HG03571 (cell line): ENCODE results near the gene ANKRD33.

Experiments used
- ATAC-seq: cut with Tn5 transposase; IDR thresholded peaks from one replicate; pipeline ENCODE4 v1.9.1; 2021; ENCODE audit not compliant: unreplicated experiment

ANKRD33 gene, protein sequence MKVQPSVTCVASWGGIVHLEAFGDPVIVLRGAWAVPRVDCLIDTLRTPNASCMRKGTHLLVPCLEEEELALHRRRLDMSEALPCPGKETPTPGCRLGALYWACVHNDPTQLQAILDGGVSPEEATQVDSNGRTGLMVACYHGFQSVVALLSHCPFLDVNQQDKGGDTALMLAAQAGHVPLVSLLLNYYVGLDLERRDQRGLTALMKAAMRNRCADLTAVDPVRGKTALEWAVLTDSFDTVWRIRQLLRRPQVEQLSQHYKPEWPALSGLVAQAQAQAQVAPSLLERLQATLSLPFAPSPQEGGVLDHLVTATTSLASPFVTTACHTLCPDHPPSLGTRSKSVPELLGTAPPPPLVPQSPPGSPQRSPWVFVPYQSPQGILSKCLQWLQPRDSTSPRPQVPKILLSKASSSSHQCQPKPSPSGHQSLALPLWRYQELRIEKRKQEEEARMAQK

DNA sequence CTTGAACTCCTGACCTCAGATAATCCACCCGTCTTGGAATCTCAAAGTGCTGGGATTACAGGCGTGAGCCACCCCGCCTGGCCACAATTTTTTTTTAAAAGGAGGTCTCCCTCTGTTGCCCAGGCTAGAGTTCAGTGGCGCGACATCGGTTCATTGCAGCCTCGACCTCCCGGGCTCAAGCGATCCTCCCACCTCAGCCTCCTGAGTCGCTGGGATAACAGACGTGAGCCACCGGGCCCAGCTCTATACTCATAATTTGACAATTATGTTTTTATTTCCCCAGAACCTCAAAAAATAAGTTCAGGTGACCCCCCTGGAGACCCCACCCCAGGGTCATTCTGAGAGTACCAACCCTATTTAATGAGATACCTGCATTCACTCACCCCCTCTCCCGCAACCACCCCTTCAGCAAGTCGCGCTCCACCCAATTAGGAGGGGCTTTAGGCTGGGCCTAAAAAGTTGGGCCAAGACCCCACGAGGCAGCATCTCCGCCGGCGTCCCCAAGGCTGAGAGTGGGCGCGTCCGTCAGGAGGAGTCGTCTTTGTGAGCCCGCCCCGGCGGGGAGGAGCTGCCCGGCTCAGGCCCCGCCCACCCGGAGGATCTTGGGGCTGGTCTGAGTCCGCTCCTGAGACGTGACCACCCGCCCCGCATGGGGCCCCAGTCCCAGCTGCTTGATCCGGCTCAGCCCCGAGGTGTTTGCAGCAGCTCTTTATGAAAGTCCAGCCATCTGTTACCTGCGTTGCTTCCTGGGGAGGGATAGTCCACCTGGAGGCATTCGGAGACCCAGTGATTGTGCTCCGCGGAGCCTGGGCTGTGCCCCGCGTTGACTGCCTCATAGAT lies at the start of gene ANKRD33:
TSS of gene ANKRD33 (plus strand) at position 628 of the 840 bp plus-strand sequence. CDS start at position 712, 84 bp downstream.
- ATAC-seq, result no peak

DNA sequence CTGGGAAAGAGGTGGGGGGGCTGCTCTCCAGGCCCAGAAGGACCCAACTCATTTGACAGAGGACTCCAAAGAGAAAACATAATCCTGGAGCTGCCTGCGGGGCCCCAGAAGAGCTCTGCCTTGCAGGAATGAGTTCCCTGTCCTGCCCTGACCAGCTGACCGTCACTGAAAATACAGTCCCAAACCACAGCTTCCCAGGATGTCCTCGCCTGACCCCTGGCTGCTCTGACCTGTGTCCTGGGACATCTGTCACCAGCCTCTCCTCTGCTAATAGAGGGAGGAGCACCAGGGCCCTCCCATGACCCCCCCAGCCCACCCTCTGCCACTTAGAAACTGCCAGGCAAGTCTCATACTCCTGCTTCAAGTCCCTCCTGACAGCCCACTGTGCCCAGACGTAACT lies 49.1 kb upstream of the ANKRD33 start:
- no peak for ATAC-seq

DNA sequence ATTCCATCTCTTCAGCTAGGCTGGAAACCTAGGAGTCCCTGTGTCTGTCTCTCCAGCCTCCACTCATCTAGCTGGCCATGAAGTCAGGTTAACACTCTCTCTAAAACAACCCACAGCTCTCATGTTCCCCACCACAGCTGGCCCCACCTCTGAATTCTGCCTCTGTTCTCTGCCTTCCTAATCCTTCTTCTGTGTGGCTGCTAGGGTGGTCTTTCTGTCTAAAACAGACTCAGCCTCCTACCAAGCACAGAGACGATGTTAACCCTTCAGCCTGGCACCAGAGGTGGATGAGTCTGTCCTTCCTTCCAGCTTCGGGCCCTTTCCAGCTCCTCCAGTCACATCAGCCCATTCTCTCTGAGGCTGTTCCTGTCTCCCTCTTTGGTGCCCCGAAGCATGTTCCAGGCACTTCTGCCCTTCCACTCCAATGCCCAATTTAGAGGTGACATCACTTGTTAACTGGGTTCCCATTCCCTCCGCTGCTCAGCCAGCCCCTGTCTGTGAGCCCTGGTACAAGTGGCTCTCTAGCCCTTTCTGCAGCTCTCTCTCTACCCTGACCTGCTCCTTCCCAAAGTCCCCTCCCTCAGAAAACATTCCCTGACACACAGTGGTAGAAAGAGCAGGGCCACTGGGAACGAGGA lies 48.5 kb upstream of the ANKRD33 start:
- ATAC-seq, result no peak

DNA sequence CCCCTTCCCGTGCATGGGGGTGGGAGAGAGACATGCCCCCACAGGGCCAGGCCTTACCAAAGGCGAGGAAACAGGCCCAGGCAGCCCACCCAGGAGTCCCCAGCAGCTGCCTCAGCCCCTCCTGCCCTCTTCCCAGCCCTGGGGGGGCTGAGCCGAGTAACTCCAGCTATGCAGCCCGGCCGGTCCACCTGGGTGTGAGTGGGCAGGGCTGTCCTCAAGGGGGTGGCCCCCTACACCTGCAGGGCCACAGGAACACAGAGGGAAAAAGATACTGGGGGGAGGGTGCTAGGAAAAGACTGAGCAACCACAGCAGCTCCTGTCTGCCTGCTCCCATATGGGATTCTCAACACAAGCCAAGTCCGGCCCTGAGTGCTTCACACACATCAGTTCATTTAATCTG lies 46.9 kb upstream of the ANKRD33 start:
- no peak for ATAC-seq

DNA sequence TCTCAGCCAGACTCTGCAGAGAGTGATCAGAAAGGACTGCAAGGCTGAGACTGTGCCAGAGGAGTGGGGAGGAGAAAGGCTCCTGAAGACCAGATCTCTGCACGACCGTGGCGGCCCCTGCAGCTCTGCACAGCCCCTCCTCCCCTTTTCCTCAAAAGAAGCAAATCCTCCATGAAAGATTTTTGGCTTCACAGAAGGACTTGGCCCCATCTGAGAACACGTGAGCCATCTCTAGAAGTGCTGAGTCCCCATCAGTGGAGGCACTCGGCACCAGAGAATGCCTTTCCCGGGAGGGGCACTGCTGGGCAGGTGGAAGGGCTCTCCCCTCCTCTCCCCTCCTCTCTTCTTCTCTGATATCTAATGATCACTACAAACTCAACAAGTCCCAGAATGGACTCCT lies 46.2 kb upstream of the ANKRD33 start:
- ATAC-seq, result no peak

DNA sequence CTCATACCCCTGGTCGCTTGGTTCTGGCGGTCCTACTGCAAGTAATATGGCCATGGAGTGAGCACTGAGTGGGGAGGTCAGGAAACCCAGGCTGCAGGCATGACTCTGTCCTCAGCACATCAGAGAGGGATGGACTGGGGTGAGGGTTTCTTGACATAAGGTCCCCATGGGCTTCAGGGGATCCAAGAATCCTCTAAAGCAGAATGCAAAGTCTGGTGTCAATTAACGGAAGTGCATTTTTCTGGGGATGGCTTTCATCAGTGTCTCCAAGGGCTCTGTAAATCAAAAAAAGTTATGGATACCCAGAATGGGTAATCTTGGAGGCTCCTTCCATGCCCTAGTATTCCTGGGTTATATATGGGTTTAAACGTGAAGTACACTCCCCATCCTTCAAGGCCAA lies 43.0 kb upstream of the ANKRD33 start:
- ATAC-seq, result no peak

DNA sequence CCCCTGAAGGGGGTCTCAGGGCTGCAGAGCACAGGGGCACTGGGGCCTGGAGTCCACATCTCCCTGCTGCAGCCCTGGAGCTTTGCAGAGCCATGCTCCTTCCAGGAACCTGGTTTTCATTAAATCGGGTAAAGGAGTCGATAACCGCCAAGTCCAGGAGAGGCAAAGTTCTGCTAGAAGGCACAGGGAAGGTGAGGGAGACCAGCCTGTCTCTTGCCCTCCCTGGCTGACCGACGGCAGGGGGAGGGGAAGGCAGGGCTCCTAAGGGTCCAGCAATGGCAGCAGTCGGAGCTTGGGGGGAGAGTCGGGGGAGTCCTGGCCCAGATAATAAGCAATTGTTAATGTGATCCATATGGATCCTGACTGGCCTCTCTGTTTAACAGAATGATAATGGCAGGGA lies 42.4 kb upstream of the ANKRD33 start:
- ATAC-seq, result no peak

DNA sequence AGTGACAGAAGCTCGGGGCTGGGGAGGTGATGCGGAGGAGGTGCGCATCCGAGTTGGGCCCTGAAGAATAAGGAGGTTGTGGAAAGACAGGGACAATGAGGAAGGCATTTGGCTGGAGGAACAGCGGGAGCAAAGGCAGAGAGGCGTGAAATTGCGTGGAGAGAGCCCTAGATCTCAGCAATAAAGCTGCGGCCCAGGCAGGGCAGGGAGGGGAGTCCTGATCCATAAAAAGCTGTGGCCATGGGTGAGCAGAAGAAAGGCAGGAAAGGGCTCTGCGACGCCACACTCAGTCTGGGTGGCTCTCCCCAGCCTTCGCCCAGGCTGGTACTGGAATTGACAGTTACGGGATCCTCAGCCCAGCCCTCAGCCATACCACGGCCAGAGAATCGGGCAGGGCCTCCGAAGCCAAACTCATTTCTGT lies 41.6 kb upstream of the ANKRD33 start:
- ATAC-seq, result no peak

DNA sequence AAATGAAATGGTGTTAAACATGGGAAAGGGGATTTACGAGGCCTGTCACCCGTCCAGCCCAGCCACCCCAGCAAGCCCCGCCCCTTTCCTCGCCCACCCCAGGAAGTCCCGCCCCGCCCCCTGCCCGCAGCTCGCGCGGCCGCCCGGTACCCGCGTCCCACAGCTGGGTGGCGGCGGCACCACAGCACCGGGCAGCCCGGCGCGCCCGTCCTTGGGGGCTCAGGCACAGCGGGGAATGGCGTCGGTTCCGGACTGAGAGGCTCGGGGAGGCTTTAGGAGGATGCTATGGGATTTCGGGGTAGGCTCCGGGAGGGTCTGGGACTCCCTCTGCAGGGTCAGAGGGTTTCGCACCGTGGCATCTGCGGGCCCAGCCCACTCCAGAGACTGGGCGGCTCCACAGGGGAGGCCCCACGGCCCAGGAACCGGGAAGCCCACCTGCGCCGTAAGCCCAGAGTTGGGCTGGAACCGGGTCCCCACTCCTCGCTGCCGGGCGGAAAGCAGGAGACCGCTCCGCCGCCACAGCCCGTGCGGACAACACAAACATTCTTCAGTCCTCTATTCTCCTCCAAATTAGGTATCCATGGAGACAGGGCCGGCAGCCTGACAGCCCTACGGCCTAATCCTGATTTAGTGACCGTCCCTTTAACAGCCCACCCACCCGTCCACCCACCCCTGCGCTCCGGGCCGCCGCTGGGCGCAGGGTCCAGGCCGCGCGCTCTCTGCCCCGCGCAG lies 40.8 kb upstream of the ANKRD33 start:
- no peak for ATAC-seq

DNA sequence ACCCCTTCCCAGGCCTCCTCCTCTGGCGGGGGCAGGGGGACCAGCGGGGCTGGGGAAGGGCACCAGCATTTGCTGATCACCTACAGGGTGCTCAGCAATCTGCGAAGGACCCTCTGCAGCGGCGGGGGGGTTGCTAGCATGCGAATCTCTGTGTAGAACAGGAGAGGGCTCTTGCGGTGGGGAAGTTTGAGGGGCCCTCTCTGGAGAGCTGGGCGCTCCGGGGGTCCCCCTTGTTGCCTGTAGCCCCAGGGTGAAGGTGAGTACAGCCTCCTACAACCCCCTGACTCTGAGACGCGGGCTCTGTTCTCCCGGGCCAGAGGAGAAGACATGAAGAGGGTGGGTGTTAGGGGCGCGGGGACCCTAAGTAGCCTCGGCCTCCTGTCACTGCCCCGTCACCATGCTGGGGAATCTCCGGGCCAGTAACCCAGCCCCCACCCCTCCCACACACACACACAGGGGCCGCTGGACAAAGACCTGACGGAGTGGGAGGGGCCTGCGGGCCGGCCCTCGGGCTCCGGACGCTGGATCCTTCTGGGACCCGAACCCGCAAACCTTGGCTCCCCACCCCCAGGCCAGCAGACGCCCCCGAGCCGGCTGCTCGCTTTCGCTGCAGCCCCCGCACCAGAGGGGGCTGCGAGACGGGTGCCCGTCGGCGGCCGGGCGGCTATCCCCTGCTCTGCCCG lies 40.1 kb upstream of the ANKRD33 start:
- no peak for ATAC-seq

DNA sequence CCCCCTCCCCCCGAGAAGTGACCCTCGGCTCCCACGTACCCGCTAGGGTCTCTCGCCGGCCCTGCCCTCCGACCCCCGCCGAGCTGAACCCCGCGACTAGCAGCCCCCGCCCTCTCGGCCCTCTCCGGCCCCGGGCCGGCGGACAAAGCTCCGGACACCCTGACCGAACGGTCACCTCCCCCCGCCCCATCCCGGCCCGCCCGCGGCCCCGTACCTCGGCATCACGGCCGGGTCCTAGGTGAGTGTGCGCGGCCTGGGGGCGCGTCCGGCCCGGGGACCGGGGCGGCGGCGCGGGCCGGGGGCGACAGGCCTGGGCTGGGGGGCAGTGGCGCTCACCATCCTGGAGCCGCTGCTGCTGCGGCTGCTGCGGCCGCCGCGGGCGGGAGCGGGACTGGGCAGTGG lies 39.6 kb upstream of the ANKRD33 start, which contains the start of gene FIGNL2:
TSS of gene FIGNL2 (minus strand) at position 393 of the 402 bp plus-strand sequence. CDS start 26,305 bp downstream, outside the sequence.
- ATAC-seq, result no peak

DNA sequence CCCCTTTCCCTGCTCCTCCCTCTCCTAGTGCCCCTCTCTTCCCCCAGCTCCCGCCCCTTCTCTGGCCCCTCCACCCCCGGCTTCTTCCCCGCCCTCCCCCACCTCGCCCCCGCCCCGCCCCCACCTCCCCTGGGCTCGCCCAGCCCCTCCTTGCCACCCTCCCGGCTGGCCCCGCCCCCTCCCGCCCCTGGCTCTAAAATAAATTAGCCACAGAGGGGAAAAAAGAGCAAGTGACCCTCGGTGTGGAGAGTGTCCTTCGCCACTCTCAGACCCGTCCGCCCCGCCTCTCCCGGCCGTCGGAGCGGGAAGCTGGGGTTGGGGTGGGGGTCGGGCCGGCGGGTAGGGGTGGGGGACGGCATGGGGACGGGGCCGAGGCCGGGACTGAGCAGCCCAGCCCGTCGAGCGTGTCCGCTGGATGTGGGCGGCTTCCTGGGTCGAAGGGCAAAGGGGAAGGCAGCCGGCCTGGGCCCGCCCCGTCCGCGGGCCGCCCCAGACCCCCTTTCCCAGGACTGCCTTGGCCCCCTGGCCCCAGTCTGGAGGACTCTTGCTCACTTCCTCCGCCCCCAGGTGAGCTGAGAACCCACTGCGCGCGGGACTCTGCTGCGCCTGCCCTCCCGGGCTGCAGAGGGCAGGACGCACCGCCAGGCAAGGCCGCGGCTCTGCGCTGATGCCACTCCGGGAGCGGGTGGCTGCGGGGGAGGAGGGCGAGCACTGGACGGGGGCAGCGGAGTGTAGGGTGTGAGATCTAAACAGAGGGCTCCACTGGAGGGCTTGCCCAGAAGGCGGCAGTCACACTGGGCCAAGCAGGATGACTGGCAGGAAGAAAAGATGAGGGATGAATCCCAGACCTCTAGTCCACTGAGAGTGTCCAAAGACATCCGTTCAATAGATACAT lies 38.8 kb upstream of the ANKRD33 start:
- no peak for ATAC-seq

DNA sequence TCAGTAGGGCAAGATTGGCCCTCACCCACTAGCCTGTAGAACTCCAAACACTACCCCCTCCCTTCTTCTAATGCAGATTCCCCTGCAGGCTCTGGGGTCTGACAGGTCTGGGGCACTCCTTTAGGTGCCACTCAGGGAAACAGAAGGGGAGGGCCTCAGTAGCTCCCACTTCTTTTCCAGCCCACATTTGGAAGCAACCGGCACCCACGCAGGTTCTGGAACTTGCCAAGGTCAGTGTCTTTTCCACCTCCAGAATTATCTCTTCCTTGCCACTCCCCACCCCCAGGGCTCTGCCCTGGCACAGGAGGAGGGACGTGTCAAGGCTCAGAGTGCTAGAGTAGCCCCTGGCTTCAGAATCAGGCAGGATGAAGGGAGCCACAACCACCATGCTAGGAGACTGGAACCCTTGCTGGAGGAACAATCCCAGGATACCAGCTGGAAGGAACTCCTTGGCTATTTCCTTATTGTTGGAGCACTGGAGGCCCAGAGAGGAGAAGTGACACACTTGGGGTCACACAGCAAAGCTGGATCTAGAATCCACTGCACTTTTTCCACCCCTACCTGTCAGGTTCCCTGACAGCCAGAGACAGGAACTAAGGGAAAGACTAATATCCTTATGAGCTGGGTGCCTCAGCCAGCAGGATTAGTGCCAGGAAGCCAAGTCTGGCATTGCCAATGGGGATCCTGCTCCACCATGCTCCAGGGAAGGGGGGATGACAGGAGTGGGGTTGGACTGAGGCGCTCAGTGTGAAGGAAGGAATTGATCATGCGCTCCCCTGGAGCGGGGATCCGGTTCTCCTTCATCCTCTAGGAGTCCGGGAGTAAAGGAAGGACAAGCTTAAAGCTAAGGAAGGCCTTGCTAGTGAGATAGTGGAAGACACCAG lies 37.6 kb upstream of the ANKRD33 start:
- ATAC-seq, result no peak

DNA sequence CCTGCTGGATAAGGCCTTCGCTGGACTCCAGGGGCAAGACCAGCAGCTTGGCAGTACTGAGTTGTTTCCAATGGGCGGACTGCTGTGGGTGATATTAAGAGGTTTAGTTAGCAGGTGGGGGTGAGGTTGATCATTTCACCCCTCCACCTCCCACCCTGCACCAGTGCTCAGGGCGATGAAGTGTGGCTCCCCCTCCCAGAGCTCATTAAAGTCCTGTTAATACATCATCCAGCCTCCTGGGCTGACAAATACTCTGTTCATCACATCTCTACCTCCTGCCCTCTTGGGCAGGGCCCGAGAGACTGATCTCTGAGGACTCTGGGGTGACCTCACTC lies 37.0 kb upstream of the ANKRD33 start:
- no peak for ATAC-seq

DNA sequence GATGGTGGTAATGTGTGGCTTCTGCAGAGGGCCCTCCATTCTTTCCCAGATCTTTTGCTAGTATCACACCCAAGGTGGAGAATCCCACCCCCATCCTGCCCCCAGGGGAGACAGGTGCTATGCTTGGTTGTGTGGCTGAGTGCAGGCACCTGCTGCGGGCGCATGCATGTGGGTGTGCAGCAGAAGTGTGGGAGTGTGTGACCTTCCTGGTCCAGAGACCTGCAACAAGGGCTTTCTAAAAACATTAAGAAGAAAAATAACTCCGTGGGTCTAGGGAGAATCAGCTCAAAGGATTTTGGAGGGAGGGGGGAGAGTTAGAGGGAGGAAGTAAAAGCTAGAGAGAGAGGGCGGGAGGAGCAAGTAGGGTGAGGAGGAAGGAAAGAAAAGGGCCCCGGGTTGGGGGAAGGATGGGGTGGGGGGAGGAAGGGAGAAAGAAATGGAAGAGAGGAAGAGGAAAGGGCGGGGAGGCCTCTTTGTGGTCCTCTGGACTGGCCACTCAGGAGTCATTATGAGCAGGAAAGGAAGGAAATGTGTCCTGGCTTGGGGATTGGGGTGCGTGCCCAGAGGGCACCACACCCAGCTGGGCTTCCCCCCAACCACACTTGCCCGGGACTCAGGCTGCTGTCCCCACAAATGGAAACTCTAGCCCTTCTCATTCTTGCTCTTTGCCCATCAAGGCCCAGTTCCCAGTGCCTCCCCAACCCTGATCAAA lies 36.3 kb upstream of the ANKRD33 start:
- ATAC-seq, result no peak

DNA sequence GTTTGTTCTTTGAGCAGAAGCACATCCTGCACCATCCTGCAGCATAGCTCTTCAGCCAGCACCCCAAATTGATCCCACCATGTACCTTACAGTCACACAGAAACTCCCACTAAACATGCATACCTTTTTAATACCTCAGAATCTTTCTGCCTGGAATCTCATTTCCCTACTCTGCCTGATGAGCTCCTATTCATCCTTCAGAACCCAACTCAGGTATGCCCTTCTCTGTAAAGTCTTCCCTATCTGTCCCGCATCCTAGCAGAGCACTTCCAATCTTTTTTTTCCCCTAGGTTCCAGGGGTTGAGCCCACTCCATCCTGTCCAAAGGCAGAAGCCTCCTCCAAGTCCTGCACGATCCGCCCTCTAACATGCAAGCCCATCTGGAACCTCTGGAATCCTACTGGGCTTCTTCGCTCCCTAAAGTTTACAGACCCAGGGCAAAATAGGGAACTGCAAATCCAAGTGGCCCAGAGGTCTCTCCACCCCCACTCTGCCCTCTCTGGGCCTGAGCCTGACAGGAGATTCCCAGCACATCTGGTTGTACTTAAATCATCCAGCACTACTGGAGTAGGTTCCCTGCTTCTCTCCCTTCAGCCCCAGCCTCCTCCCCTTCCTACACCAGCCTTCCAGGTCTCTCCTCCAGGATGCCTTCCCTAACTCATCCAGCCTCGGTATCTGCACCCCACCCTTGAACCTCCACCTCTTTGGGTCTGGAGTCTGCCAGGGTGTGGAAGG lies 35.3 kb upstream of the ANKRD33 start:
- ATAC-seq, result no peak
